Placental pericyte (primary cell): ENCODE data around the gene KCNG1. TPM values are rescaled to one million over a fixed set of nuclear protein-coding genes. Genes with fewer than 3 reads are reported as not detected.

Experiments used
- total RNA-seq: library from RNA; depleted of rRNA; stranded (reverse); fragments of >200 nt; gene quantifications from 2 replicates; pipeline ENCODE4 v1.2.3, GENCODE V29; 2012

The KCNG1 gene
- total RNA-seq = 24.9 and 61.6 TPM in 2 replicates

GRCh38 chr20:51022803-51023616 is at the start of gene KCNG1:
TSS of gene KCNG1 (minus strand) at chr20:51023107. CDS start at chr20:51010338, 12,769 bp downstream.

GRCh38 chr20:50958615-50959542 is 64.0 kb downstream of the KCNG1 start, which contains the start of gene MOCS3:
TSS of gene MOCS3 (plus strand) at chr20:50958818. CDS start at chr20:50958843, 25 bp downstream.

GRCh38 chr20:50957798-50958614 is 64.9 kb downstream of the KCNG1 start, which contains the start of gene DPM1:
TSS of gene DPM1 (minus strand) at chr20:50958532. CDS start at chr20:50958523, 9 bp downstream.

Other genes starting within 250 kb of the KCNG1 start
- 7.0 and 17.5 TPM in 2 replicates for gene BCAS4, start 228.0 kb downstream of the KCNG1 start, total RNA-seq
- 23.8 and 27.6 TPM in 2 replicates for gene ADNP, start 91.7 kb downstream of the KCNG1 start, total RNA-seq
- gene DPM1, start 64.6 kb downstream of the KCNG1 start, total RNA-seq = 65.6 and 73.3 TPM in 2 replicates
- 9.4 and 13.0 TPM in 2 replicates for gene MOCS3, start 64.3 kb downstream of the KCNG1 start, total RNA-seq